Breast epithelium (tissue), 4 donors: ENCODE results near the gene NPHP4. TPM values are rescaled to one million over a fixed set of nuclear protein-coding genes. Genes with fewer than 3 reads are reported as not detected.

ENCODE experiments used
- DNase-seq, 2 donors: peaks; one replicate each; pipeline ENCODE4 v3.0.0-alpha.2; 2019; ENCODE audit warnings: low spot score in 2 of 2
- H3K27ac ChIP-seq, 2 donors: fragments of 200-600 bp; sonication (generic) in 1 of 2; one replicate each; pipeline ENCODE4 v1.5.1; 2016 to 2019; ENCODE audit warnings: mild to moderate bottlenecking in 1 of 2
- H3K27me3 ChIP-seq, 2 donors: fragments of 200-600 bp; sonication (generic) in 1 of 2; one replicate each; pipeline versions ENCODE4 v1.5.1 to v1.6.0; 2017 to 2019; ENCODE audit warnings: control low read depth in 1 of 2, mild to moderate bottlenecking in 1 of 2
- H3K36me3 ChIP-seq: fragments of 200-600 bp; one replicate; pipeline ENCODE4 v1.5.1; 2019
- H3K4me1 ChIP-seq, 2 donors: fragments of 200-600 bp; sonication (generic); one replicate each; pipeline ENCODE4 v1.5.1; 2016 to 2019; ENCODE audit warnings: control low read depth in 1 of 2
- H3K4me3 ChIP-seq, 3 donors: fragments of 200-600 bp; sonication (generic); 1 replicate in 2 of 3; 2 replicates in 1 of 3; pipeline ENCODE4 v1.5.1; 2016 to 2019; ENCODE audit warnings: mild to moderate bottlenecking in 3 of 3, moderate library complexity in 2 of 3
- H3K9me3 ChIP-seq, 2 donors: fragments of 200-600 bp; sonication (generic) in 1 of 2; one replicate each; pipeline ENCODE4 v1.5.1; 2016 to 2019; ENCODE audit warnings: control low read depth in 1 of 2
- POLR2A ChIP-seq: fragments of 450-650 bp; IDR thresholded peaks from one replicate; pipeline ENCODE4 v1.6.1; 2016; ENCODE audit warnings: antibody characterized with exemption, mild to moderate bottlenecking, moderate library complexity
- POLR2AphosphoS5 ChIP-seq, 3 donors: sonication (generic); formaldehyde crosslinking; IDR thresholded peaks; one replicate each; pipeline ENCODE4 v1.6.1; 2017; ENCODE audit warnings: antibody characterized with exemption in 3 of 3
- intact Hi-C: fragments of 100-400 bp; cut with DNase I; formaldehyde crosslinking; loops from one replicate; pipeline ENCODE4 v1.15.1; 2023; ENCODE audit warnings: low total_unique reads
- total RNA-seq, 3 donors: library from RNA; depleted of rRNA; stranded (reverse); fragments of >200 nt; gene quantifications; one replicate each; pipeline ENCODE4 v1.1.0, GENCODE V29; 2016
- TF ChIP-seq, protein P1 (sequence below), 3 donors: fragments of 450-650 bp; IDR thresholded peaks; one replicate each; pipeline ENCODE4 v1.5.1; 2016 to 2017; ENCODE audit warnings: antibody characterized with exemption in 3 of 3, mild to moderate bottlenecking in 3 of 3, moderate library complexity in 3 of 3

NPHP4 gene
- total RNA-seq, 3 donors from 2014 or later: 7.0 to 18.7 (median 18.1) TPM

DNA sequence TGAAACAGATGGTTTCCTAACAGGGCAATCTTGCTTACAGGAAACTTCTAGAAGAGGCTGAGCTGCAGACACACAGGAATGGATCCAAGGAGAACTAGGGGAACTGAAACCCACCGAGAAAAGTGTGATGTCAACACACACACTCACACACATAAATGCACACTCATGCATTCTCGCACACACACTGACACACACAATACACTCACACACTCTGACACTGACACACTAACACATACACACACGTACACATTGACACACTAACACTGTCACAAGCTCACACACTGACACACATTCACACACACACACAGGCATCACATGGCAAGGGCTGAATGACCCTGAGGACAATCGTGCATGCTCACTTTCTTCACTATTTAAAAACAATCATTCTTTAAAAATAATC is 142.7 kb downstream of the NPHP4 start:
- Histone ChIP-seq H3K27me3 (peaks cover 0 to 46% of the 10 kb centered on the region in 2 donors), H3K36me3 (no peaks in the 10 kb centered on the region), H3K4me1 (no peaks in the 10 kb centered on the region), H3K4me3 (no peak overlapping the region), H3K27ac (no peak overlapping the region), H3K9me3 (peaks cover 0 to 13% of the 10 kb centered on the region in 2 donors)
- DNase-seq: no peak
- TF ChIP-seq POLR2AphosphoS5 (IDR thresholded peaks at IDR 0.05) (no peak), POLR2A (no peak)
- TF ChIP-seq, protein P1, sequence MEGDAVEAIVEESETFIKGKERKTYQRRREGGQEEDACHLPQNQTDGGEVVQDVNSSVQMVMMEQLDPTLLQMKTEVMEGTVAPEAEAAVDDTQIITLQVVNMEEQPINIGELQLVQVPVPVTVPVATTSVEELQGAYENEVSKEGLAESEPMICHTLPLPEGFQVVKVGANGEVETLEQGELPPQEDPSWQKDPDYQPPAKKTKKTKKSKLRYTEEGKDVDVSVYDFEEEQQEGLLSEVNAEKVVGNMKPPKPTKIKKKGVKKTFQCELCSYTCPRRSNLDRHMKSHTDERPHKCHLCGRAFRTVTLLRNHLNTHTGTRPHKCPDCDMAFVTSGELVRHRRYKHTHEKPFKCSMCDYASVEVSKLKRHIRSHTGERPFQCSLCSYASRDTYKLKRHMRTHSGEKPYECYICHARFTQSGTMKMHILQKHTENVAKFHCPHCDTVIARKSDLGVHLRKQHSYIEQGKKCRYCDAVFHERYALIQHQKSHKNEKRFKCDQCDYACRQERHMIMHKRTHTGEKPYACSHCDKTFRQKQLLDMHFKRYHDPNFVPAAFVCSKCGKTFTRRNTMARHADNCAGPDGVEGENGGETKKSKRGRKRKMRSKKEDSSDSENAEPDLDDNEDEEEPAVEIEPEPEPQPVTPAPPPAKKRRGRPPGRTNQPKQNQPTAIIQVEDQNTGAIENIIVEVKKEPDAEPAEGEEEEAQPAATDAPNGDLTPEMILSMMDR (IDR thresholded peaks at IDR 0.05): no peak
- intact Hi-C loops: no loop called here

GRCh38 chr1:5847013-5847659 is 145.1 kb downstream of the NPHP4 start:
- Histone ChIP-seq H3K27ac (no peak overlapping the region), H3K4me3 (no peak overlapping the region), H3K36me3 (no peaks in the 10 kb centered on the region), H3K27me3 (peaks cover 0 to 65% of the 10 kb centered on the region in 2 donors), H3K9me3 (no peaks in the 10 kb centered on the region), H3K4me1 (no peaks in the 10 kb centered on the region)
- intact Hi-C loops: no loop called here
- DNase-seq: no peak
- TF ChIP-seq POLR2A (no peak), POLR2AphosphoS5 (IDR thresholded peaks at IDR 0.05) (no peak)
- TF ChIP-seq, protein P1 (IDR thresholded peaks at IDR 0.05): no peak

GRCh38 chr1:5845376-5845775 is 146.8 kb downstream of the NPHP4 start:
- Histone ChIP-seq H3K27me3 (peaks cover 0 to 76% of the 10 kb centered on the region in 2 donors), H3K27ac (no peak overlapping the region), H3K36me3 (no peaks in the 10 kb centered on the region), H3K9me3 (no peaks in the 10 kb centered on the region), H3K4me1 (no peaks in the 10 kb centered on the region), H3K4me3 (no peak overlapping the region)
- TF ChIP-seq POLR2AphosphoS5 (IDR thresholded peaks at IDR 0.05) (no peak), POLR2A (no peak)
- TF ChIP-seq, protein P1 (IDR thresholded peaks at IDR 0.05): no peak
- no peak for DNase-seq
- intact Hi-C loops: no loop called here

DNA sequence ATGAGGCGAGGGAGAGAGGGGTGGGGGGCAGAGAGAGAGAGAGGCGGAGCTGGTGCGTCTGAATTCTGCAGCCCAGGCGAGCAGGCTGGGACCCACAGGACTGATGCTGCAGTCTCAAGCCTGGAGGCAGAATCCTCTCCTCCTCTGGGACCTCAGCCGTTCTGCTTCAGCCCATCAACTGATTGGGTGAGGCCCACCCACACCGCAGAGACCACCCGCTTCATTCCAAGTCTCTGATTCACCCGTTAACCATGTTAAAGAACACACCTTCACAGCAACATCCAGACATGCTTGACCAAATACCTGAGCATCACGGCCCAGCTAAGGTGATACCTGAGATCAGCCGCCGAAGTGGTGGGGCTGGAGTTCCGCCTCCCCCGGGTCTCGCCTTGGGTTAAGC is 147.8 kb downstream of the NPHP4 start:
- intact Hi-C loops: no loop called here
- no peak for DNase-seq
- TF ChIP-seq, protein P1 (IDR thresholded peaks at IDR 0.05): no peak
- TF ChIP-seq POLR2AphosphoS5 (IDR thresholded peaks at IDR 0.05): no peak
- TF ChIP-seq POLR2A: no peak
- Histone ChIP-seq H3K27ac (no peak overlapping the region), H3K4me3 (no peak overlapping the region), H3K36me3 (no peaks in the 10 kb centered on the region), H3K4me1 (no peaks in the 10 kb centered on the region), H3K9me3 (no peaks in the 10 kb centered on the region), H3K27me3 (peaks cover 0 to 76% of the 10 kb centered on the region in 2 donors)

- H3K27me3 ChIP-seq: peaks cover 0 to 70% of the 10 kb centered on the region in 2 donors
- H3K4me1 ChIP-seq: no peaks in the 10 kb centered on the region
- H3K4me3 ChIP-seq: no peak overlapping the region
- no peak for DNase-seq
- no peaks in the 10 kb centered on the region for H3K9me3 ChIP-seq
- no peak overlapping the region for H3K27ac ChIP-seq
- intact Hi-C loops: no loop called here
- no peaks in the 10 kb centered on the region for H3K36me3 ChIP-seq
- TF ChIP-seq, protein P1 (IDR thresholded peaks at IDR 0.05): no peak
- TF ChIP-seq POLR2AphosphoS5 (IDR thresholded peaks at IDR 0.05): no peak
- TF ChIP-seq POLR2A: no peak
Observed at GRCh38 chr1:5843521-5844096, 148.6 kb downstream of the NPHP4 start.
